ENCODE measurements around the gene SLC25A53.
"Not testable (repeated sequence)": the region's sequence is repeated elsewhere in the genome, so short reads cannot be mapped to it uniquely, and the experiment has no call there.

SLC25A53 gene

DNA sequence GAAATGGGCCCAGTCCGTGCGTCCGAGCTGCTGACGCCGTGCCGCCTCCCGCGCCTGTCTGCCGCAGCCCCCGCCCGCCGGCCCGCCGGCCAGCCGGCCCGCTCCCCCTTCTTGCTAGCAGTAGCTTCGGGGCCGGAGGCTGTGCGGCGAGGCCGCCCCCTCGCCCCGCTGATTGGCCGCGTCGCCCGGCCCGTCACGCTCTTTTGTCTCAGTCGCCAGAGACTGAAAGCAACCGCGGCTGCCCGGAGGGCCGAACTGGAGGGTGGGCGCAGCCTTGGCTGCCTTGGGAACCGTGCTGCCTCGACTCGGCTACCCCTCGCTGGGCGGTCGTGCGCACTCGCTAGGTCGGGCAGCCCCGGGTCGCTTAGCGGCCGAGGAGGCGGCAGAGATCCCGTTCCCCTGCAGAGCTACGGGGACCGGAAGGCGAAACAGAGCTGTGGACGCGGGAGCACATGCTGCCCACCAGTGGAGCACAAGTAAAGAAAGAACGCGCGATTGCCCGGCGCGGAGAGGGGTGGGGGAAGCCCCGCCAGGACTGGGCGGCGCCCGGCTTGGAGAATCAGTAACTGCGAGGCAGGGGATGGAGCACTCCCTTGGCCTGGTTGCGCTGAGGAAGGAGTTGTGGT is 44.4 kb downstream of the SLC25A53 start, which contains the start of gene ZCCHC18:
ZCCHC18 (plus strand) TSS at position 198 of the 626 bp plus-strand sequence. CDS start 1,589 bp downstream, outside the sequence.
- TF ChIP-seq GATA3 (IDR thresholded peaks at IDR 0.05; ENCODE audit: low read depth, low read length), result no peak
- TF ChIP-seq GATA2 (IDR thresholded peaks at IDR 0.05; ENCODE audit: low read depth, low read length), result no peak

GRCh38 chrX:104108955-104109354 is 47.9 kb downstream of the SLC25A53 start:
- no peak for TF ChIP-seq GATA3 (IDR thresholded peaks at IDR 0.05; ENCODE audit: low read depth, low read length)
- no peak for TF ChIP-seq GATA2 (IDR thresholded peaks at IDR 0.05; ENCODE audit: low read depth, low read length)

DNA sequence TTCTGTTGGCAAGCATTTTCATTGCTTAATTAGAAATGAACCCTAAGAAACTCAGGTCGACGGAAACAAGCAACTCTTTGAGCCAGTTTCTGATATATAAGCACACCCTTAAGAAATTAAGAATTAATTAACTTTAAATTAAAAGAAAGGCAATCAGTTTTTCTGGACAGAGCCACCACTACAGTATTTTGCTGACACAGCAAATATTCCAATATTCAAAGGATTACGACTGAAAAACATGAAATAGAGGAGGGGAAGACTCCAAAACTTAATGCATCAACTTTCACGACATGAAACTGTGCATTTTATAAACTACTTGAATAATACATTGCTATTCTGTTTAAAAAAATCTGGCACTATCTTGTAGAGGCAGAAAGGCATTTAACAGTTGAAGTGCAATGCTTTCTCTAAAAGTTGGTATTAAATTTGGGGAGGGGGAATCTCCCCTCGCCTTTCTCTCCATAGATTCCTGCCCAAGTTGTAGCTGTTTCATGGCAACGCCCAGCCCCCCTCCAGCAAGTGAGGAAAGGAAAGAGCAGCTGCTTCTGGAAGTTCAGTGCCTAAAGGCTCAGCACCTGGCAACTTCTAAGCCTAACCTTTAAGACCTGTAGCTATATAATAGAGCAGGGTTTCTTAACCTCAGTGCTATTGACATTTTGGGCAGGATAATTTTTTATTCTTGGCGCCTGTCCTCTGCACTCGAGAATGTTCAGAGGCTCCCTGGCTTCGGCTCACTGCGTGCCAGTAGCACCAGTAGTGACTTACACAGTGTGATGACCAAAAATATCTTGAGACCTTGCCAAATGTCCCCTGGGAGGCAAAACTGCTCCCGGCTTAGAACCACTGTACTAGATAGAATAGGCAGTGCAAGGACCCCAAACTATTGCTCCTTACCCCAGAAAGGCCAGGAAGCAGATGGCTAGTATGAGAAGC is 51.2 kb downstream of the SLC25A53 start:
- no peak for TF ChIP-seq GATA2 (IDR thresholded peaks at IDR 0.05; ENCODE audit: low read depth, low read length)

DNA sequence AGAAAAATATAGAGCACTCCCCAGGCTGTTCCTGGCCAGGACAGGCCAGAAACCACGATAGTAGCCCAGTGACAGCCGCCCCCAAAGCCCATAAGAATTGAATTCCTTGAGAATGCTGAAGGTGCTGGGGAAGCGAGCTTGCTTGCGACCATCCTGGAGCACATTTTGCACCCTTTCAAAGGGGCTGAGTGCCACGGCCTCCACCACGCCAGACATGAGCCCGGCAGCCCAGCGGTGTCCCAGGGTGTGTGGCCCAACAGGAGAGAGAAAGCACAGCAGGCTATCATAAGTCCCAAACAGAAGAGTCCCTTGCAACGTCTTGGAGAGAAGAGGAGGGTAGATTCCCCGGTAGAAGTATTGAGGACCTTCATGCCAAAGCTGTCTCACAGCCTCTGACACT is 52.1 kb downstream of the SLC25A53 start:
- TF ChIP-seq GATA2 (IDR thresholded peaks at IDR 0.05; ENCODE audit: low read depth, low read length) (no peak), GATA3 (IDR thresholded peaks at IDR 0.05; ENCODE audit: low read depth, low read length) (no peak)

GRCh38 chrX:104098919-104099318 is 57.9 kb downstream of the SLC25A53 start:
- no peak for TF ChIP-seq GATA3 (IDR thresholded peaks at IDR 0.05; ENCODE audit: low read depth, low read length)
- no peak for TF ChIP-seq GATA2 (IDR thresholded peaks at IDR 0.05; ENCODE audit: low read depth, low read length)

GRCh38 chrX:104098151-104098808 is 58.5 kb downstream of the SLC25A53 start:
- TF ChIP-seq GATA3 (IDR thresholded peaks at IDR 0.05; ENCODE audit: low read depth, low read length), result no peak
- TF ChIP-seq GATA2 (IDR thresholded peaks at IDR 0.05; ENCODE audit: low read depth, low read length), result no peak

DNA sequence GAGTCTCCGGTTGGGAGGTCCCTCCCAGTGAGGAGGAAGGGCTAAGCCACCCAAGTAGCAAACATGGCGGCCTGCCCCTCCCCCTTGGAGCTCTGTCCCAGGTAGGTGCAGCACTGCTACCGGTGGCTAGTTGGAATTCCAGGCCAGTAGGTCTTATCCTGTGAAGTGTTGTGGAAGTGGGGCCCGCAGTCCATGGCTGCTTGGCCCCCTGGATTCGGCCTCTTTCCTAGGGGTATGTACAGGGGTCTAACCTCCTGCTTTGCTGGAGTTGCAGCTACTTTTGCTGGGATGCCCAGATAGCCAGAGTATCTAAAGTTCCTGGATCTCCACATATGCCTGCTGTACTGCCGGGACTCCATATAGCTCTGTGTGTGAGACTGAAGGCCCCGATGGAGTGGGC is 70.9 kb downstream of the SLC25A53 start:
- TF ChIP-seq GATA2 (IDR thresholded peaks at IDR 0.05; ENCODE audit: low read depth, low read length) (no peak), GATA3 (IDR thresholded peaks at IDR 0.05; ENCODE audit: low read depth, low read length) (no peak)

DNA sequence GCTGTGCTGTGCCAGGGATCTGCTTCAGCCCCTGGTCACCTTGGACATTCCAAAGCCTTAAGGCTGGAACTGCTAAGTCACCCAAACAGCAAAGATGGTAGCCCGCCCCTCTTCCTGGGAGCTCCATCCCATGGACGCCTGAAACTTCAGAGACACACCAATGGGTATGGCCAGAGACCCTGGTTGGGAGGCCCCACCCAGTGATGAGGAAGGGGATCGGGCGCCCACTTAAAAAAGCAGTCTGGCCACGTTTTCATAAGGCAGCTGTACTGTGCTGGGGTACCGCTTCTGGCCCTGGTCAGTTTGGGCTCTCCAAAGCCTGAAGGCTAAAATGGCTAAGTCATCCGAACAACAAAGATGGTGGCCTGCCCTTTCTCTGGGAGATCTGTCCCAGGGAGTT is 71.3 kb downstream of the SLC25A53 start:
- TF ChIP-seq GATA3 (IDR thresholded peaks at IDR 0.05; ENCODE audit: low read depth, low read length), result no peak
- TF ChIP-seq GATA2 (IDR thresholded peaks at IDR 0.05; ENCODE audit: low read depth, low read length), result no peak

- TF ChIP-seq GATA3 (IDR thresholded peaks at IDR 0.05; ENCODE audit: low read depth, low read length), result no peak
- TF ChIP-seq GATA2 (IDR thresholded peaks at IDR 0.05; ENCODE audit: low read depth, low read length), result no peak
Observed at GRCh38 chrX:104084534-104085277, 72.1 kb downstream of the SLC25A53 start.

DNA sequence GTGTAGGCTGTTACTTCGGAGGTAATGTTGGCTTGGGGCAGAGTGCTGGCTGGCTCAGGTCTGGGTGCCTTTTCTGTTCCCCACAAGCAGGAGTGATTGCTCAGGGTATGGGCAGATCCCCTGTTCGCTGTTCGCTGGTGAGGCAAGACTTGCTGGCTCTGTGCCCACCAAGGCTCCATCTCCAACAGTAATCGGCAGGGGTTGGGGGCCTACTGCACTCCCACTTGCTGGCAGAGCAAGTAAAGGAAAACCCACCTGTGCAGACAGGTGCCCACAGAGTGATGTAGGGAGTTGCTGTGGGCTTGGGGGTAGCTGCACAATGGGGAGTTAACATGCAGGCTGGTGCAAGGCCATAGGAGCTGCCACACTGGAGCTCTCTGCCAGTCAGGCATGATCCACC is 72.7 kb downstream of the SLC25A53 start:
- TF ChIP-seq GATA3 (IDR thresholded peaks at IDR 0.05; ENCODE audit: low read depth, low read length) (no peak), GATA2 (IDR thresholded peaks at IDR 0.05; ENCODE audit: low read depth, low read length) (no peak)

DNA sequence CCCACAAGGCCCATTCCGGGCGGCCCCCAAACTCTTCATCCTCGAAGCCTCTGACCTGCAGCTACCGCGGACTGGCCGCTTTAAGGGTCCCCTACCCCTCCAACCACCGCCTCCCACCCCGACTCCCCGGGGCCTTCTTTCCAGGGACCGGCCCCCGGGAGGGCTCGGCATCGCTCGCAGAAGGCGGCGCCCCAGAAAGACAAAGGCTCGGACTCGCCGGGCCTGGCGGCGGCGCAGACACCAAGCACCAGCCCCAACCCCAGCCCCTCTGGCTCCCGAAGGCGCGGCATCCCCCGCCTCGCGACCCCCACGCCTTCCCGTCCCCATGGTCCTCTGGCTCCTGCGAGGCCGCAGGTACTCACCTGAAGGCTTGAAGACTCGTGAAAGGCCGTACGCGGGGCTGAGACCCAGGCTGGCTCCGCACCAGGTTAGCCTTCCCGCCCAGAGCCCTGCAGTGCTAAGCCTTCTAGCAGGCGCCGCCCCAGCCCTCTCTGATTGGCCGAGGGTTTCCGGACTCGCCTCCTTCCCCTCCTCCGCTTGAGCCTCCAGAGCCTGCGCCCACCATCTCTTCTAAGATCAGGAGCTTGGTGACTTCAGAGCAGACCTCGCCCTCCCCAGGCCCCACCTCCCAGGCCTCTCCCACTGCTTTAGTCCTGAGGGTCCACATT is 80.9 kb downstream of the SLC25A53 start, which contains the start of gene TMSB15C:
TMSB15C (minus strand) TSS at position 459 of the 668 bp plus-strand sequence.
- not testable (repeated sequence) for TF ChIP-seq GATA3, GATA2 (IDR thresholded peaks at IDR 0.05; ENCODE audit: low read depth, low read length)

Measured in SH-SY5Y (cell line).